WTC11 (cell line): ENCODE results near the gene GPC6. TPM values are rescaled to one million over a fixed set of nuclear protein-coding genes. Genes with fewer than 3 reads are reported as not detected.

Source experiments
- ATAC-seq: fragments of 200-7000 bp; cut with Tn5 transposase; 2 replicates; pipeline ENCODE4 v1.10.0; 2021; ENCODE audit warnings: mild to moderate bottlenecking, moderate library complexity
- CTCF ChIA-PET: fragments of 300-600 bp; sonication (Branson Sonifier 250); formaldehyde crosslinking; loops from one replicate; lab custom pipeline; 2021; ENCODE audit warnings: antibody characterized with exemption; lab: Charles Lee
- POLR2A ChIA-PET: fragments of 350-600 bp; sonication (Branson Sonifier 250); formaldehyde crosslinking; loops from one replicate; lab custom pipeline; 2021; ENCODE audit warnings: antibody characterized with exemption; lab: Charles Lee
- DNase-seq: peaks from one replicate; pipeline ENCODE4 v3.0.0; 2021; ENCODE audit warnings: low spot score
- H3K27ac Mint-ChIP-seq: 2 replicates; pipeline ENCODE4 v1.8.0; 2021; ENCODE audit warnings: mixed read lengths
- H3K27me3 Mint-ChIP-seq: 2 replicates; pipeline ENCODE4 v1.8.0; 2021; ENCODE audit warnings: low read depth, mild to moderate bottlenecking, moderate library complexity, mixed read lengths
- H3K36me3 Mint-ChIP-seq: 2 replicates; pipeline ENCODE4 v1.8.0; 2021; ENCODE audit warnings: mixed read lengths
- H3K4me1 Mint-ChIP-seq: 2 replicates; pipeline ENCODE4 v1.8.0; 2022; ENCODE audit warnings: mixed read lengths
- H3K4me3 Mint-ChIP-seq: 2 replicates; pipeline ENCODE4 v1.8.0; 2021; ENCODE audit warnings: mild to moderate bottlenecking, moderate library complexity, mixed read lengths
- H3K9me3 Mint-ChIP-seq: 2 replicates; pipeline ENCODE4 v1.8.0; 2021; ENCODE audit warnings: mixed read lengths
- AFF4 ChIP-seq: sonication (generic); formaldehyde crosslinking; IDR thresholded peaks from 2 replicates; pipeline ENCODE4 v1.8.1; 2023; ENCODE audit warnings: mild to moderate bottlenecking, missing genetic modification reagents, borderline replicate concordance
- AR ChIP-seq: fragments of 250-450 bp; sonication (Bioruptor Pico); IDR thresholded peaks from 2 replicates; pipeline ENCODE4 v1.9.0; 2021; ENCODE audit warnings: mild to moderate bottlenecking
- ATF1 ChIP-seq: sonication (generic); formaldehyde crosslinking; IDR thresholded peaks from 2 replicates; pipeline ENCODE4 v1.8.1; 2023; ENCODE audit warnings: mild to moderate bottlenecking, moderate library complexity, missing genetic modification reagents
- ATF2 ChIP-seq: sonication (generic); formaldehyde crosslinking; IDR thresholded peaks from 2 replicates; pipeline ENCODE4 v1.8.1; 2022; ENCODE audit warnings: low read depth, missing genetic modification reagents, borderline replicate concordance
- ATF6 ChIP-seq: sonication (generic); formaldehyde crosslinking; IDR thresholded peaks from 2 replicates; pipeline ENCODE4 v1.8.1; 2023; ENCODE audit warnings: mild to moderate bottlenecking, missing genetic modification reagents
- CBFB ChIP-seq: sonication (generic); formaldehyde crosslinking; IDR thresholded peaks from 2 replicates; pipeline ENCODE4 v1.8.1; 2022; ENCODE audit warnings: mild to moderate bottlenecking, low read depth, missing genetic modification reagents
- CREB1 ChIP-seq: sonication (generic); formaldehyde crosslinking; IDR thresholded peaks from 2 replicates; pipeline ENCODE4 v1.8.0; 2023; ENCODE audit warnings: mild to moderate bottlenecking, missing genetic modification reagents
- E2F4 ChIP-seq: sonication (generic); formaldehyde crosslinking; IDR thresholded peaks from 2 replicates; pipeline ENCODE4 v1.8.1; 2022; ENCODE audit warnings: low read depth, mild to moderate bottlenecking, moderate library complexity, missing genetic modification reagents, borderline replicate concordance
- ESRRA ChIP-seq: sonication (generic); formaldehyde crosslinking; IDR thresholded peaks from 2 replicates; pipeline ENCODE4 v1.8.1; 2022; ENCODE audit warnings: mild to moderate bottlenecking, missing genetic modification reagents, borderline replicate concordance
- FOXP1 ChIP-seq: sonication (generic); formaldehyde crosslinking; IDR thresholded peaks from 2 replicates; pipeline ENCODE4 v1.8.0; 2022; ENCODE audit warnings: missing genetic modification reagents, mild to moderate bottlenecking, moderate library complexity, borderline replicate concordance
- HMGA2 ChIP-seq: fragments of 250-450 bp; sonication (Bioruptor Pico); IDR thresholded peaks from 2 replicates; pipeline ENCODE4 v1.4.0; 2021; ENCODE audit warnings: mild to moderate bottlenecking, moderate library complexity
- JUN ChIP-seq: sonication (generic); formaldehyde crosslinking; IDR thresholded peaks from 2 replicates; pipeline ENCODE4 v1.8.0; 2023; ENCODE audit warnings: mild to moderate bottlenecking, missing genetic modification reagents
- MXD4 ChIP-seq: fragments of 250-450 bp; sonication (Bioruptor Pico); IDR thresholded peaks from 2 replicates; pipeline ENCODE4 v1.8.0; 2021; ENCODE audit warnings: mild to moderate bottlenecking, moderate library complexity, borderline replicate concordance
- SOX15 ChIP-seq: fragments of 250-450 bp; sonication (Bioruptor Pico); IDR thresholded peaks from 2 replicates; pipeline ENCODE4 v1.9.0; 2021; ENCODE audit warnings: mild to moderate bottlenecking
- USF1 ChIP-seq: sonication (generic); formaldehyde crosslinking; IDR thresholded peaks from 2 replicates; pipeline ENCODE4 v1.8.0; 2022; ENCODE audit warnings: mild to moderate bottlenecking, missing genetic modification reagents
- USF2 ChIP-seq: sonication (generic); formaldehyde crosslinking; IDR thresholded peaks from 2 replicates; pipeline ENCODE4 v1.8.1; 2023; ENCODE audit warnings: mild to moderate bottlenecking, missing genetic modification reagents, moderate library complexity
- ZNF281 ChIP-seq: sonication (generic); formaldehyde crosslinking; IDR thresholded peaks from 2 replicates; pipeline ENCODE4 v1.8.0; 2023; ENCODE audit warnings: mild to moderate bottlenecking, missing genetic modification reagents
- ZNF425 ChIP-seq: fragments of 250-450 bp; sonication (Bioruptor Pico); conservative IDR thresholded peaks from 2 replicates; pipeline ENCODE4 v1.9.0; 2021; ENCODE audit warnings: mild to moderate bottlenecking
- total RNA-seq: library from RNA; stranded (reverse); gene quantifications from 3 replicates; pipeline ENCODE4 v1.2.3, GENCODE V29; 2021

Gene GPC6
- total RNA-seq, 1 experiment from 2014 or later, result 19.5 TPM

- no peak for TF ChIP-seq USF2 (CRISPR knock-in tag)
- no peak for TF ChIP-seq AR (CRISPR knock-in tag)
- TF ChIP-seq HMGA2 (CRISPR knock-in tag), result no peak
- no peak for TF ChIP-seq MXD4
- TF ChIP-seq ATF6 (CRISPR knock-in tag), result no peak
- TF ChIP-seq ZNF425 (CRISPR knock-in tag), result no peak
- no peak for TF ChIP-seq ATF2
- no peak for TF ChIP-seq ZNF281 (CRISPR knock-in tag)
- TF ChIP-seq, all 79 proteins: peak for 0
Observed at GRCh38 chr13:93409816-93410215, 183.2 kb downstream of the GPC6 start (continued).

GRCh38 chr13:93411186-93411680, 184.6 kb downstream of the GPC6 start:
- ChIA-PET POLR2A (no interaction called here), CTCF (no interaction called here)
- Mint-ChIP-seq H3K27me3 (no peaks in the 10 kb centered on the region), H3K4me1 (peaks cover 14% of the 10 kb centered on the region), H3K36me3 (no peaks in the 10 kb centered on the region), H3K9me3 (no peaks in the 10 kb centered on the region), H3K4me3 (no peak overlapping the region), H3K27ac (no peak overlapping the region)
- no peak for ATAC-seq
- no peak for DNase-seq
- no peak for TF ChIP-seq ATF1 (CRISPR knock-in tag)
- TF ChIP-seq USF1 (CRISPR knock-in tag), result no peak
- no peak for TF ChIP-seq E2F4 (CRISPR knock-in tag)
- TF ChIP-seq SOX15 (CRISPR knock-in tag), result no peak
- TF ChIP-seq CREB1, result no peak
- TF ChIP-seq ESRRA (CRISPR knock-in tag), result no peak
- no peak for TF ChIP-seq AFF4 (CRISPR knock-in tag)
- TF ChIP-seq JUN (CRISPR knock-in tag), result no peak
- TF ChIP-seq FOXP1 (CRISPR knock-in tag), result no peak
- TF ChIP-seq CBFB (CRISPR knock-in tag), result no peak
